Measurements from ENCODE around the gene COL13A1.

GRCh38 chr10:69892816-69893215, 91.1 kb downstream of the COL13A1 start:
- TF ChIP-seq YY1 (IDR thresholded peaks at IDR 0.05; ENCODE audit: low read depth, low read length): no peak
- TF ChIP-seq ZNF274 (IDR thresholded peaks at IDR 0.05; ENCODE audit: borderline replicate concordance, extremely low read depth, low read length): no peak
- TF ChIP-seq PHF8 (conservative IDR thresholded peaks at IDR 0.05; ENCODE audit: low read depth, low read length): no peak

Data from H1 (cell line).